OCI-LY3 (cell line): ENCODE data around the gene PRDX3.

Experiments
- EZH2phosphoT487 ChIP-seq: fragments of 200-600 bp; shearing (Covaris generic); IDR thresholded peaks from 2 replicates; pipeline ENCODE4 v1.6.1; 2018; ENCODE audit warnings: antibody characterized with exemption, mixed run types, low read depth
- TF ChIP-seq, protein P1 (sequence below): fragments of 200-600, 300-600 bp; sonication (generic); IDR thresholded peaks from 2 replicates; pipeline ENCODE4 v1.5.1; 2014; ENCODE audit warnings: antibody characterized with exemption, low read length, low read depth

DNA sequence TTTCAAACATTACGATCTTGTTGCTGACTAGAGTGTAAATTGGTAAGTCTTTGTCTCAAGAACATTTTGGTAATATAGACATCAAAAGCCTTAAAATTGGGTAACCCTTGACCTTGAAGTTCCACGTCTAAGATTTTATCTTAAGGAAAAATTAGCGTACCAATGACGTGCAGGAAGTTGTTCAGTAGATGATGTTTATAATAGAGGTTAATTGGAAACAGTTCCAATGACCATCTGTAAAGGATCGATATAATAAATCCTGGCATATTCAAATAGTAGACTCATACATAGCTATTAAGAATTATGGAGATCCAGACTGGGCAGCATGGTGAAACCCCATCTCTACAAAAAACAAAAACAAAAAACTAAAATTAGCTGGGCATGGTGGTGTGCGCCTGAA lies 49.2 kb upstream of the PRDX3 start:
- TF ChIP-seq, protein P1, sequence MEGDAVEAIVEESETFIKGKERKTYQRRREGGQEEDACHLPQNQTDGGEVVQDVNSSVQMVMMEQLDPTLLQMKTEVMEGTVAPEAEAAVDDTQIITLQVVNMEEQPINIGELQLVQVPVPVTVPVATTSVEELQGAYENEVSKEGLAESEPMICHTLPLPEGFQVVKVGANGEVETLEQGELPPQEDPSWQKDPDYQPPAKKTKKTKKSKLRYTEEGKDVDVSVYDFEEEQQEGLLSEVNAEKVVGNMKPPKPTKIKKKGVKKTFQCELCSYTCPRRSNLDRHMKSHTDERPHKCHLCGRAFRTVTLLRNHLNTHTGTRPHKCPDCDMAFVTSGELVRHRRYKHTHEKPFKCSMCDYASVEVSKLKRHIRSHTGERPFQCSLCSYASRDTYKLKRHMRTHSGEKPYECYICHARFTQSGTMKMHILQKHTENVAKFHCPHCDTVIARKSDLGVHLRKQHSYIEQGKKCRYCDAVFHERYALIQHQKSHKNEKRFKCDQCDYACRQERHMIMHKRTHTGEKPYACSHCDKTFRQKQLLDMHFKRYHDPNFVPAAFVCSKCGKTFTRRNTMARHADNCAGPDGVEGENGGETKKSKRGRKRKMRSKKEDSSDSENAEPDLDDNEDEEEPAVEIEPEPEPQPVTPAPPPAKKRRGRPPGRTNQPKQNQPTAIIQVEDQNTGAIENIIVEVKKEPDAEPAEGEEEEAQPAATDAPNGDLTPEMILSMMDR = no peak
- no peak for TF ChIP-seq EZH2phosphoT487
